Neuron (in vitro differentiated cells): Measurements from ENCODE around the gene MAP4K2.

Experiments
- H2AFZ ChIP-seq: one replicate; pipeline ENCODE4 v1.6.1; 2013; ENCODE audit warnings: low read depth, mild to moderate bottlenecking, inconsistent platforms, low read length, moderate library complexity
- H3K27me3 ChIP-seq: one replicate; pipeline ENCODE4 v1.6.1; 2013; ENCODE audit warnings: low read length; ENCODE audit not compliant: insufficient read depth
- H3K36me3 ChIP-seq: one replicate; pipeline ENCODE4 v1.6.1; 2013; ENCODE audit warnings: low read length; ENCODE audit not compliant: insufficient read depth
- H3K4me1 ChIP-seq: one replicate; pipeline ENCODE4 v1.6.1; 2013; ENCODE audit warnings: low read length; ENCODE audit not compliant: insufficient read depth
- H3K4me3 ChIP-seq: 2 replicates; pipeline ENCODE4 v1.5.1; 2013; ENCODE audit warnings: mild to moderate bottlenecking, low read length, moderate library complexity
- H3K9me3 ChIP-seq: one replicate; pipeline ENCODE4 v1.6.1; 2013; ENCODE audit warnings: low read length

MAP4K2 gene

GRCh38 chr11:64743591-64744543 lies 59.1 kb downstream of the MAP4K2 start, which contains the start of gene RASGRP2:
Gene RASGRP2 (minus strand): TSS chr11:64744142. CDS start chr11:64742866, 1,276 bp downstream.
- Histone ChIP-seq H3K36me3 (no peaks in the 10 kb centered on the region), H3K27me3 (peaks cover 54% of the 10 kb centered on the region), H3K4me1 (peaks cover 19% of the 10 kb centered on the region), H2AFZ (no peak within 1 kb of the TSS), H3K9me3 (no peaks in the 10 kb centered on the region), H3K4me3 (peak within 1 kb of the TSS; percentile 36)

- H3K27me3 ChIP-seq, result peaks cover 54% of the 10 kb centered on the region
- H3K4me3 ChIP-seq, result no peak overlapping the region
- H3K9me3 ChIP-seq, result no peaks in the 10 kb centered on the region
- H2AFZ ChIP-seq, result no peak overlapping the region
- H3K36me3 ChIP-seq, result no peaks in the 10 kb centered on the region
- H3K4me1 ChIP-seq, result peaks cover 19% of the 10 kb centered on the region
Measured at GRCh38 chr11:64742889-64743590, 60.0 kb downstream of the MAP4K2 start.

DNA sequence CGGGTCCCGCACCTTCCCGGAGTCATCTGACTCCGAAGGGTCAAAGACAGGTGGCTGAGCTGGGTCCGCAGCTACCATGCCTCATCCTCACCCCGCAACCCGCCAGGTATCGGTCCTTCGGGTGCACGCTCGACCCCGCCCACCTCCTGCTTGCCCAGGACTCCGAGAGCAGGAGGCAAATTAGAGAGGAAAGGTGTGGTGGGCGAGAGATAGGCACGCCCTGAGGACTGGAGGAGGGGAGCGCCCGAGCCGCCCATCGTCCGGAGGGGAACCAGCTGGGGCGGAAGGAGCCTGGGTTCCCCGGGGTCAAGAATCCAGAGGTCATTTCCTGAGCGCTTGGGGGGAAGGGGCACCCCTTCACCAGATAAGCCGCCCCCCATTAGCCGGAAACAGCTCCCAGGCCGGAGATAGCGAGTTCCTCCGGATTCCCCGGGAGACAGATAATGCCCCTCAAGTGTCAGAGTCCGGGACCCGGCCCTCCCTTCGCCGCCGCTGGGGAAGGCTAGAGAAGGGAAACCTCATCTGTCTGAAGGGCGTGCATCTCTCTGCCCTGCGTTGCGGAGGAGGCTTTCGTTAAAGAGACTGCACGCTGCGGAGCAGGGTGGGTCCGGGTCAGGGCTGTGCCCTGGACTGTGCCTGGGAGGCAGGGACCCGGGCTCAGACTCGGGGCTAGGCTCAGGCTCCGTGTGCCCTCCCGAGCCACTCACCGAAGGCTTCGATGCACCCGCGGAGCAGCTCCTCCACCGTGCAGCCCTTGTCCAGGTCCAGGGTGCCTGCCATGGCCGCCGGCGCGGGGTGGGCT lies 60.7 kb downstream of the MAP4K2 start:
- Histone ChIP-seq H3K27me3 (peaks cover 54% of the 10 kb centered on the region), H3K36me3 (no peaks in the 10 kb centered on the region), H2AFZ (no peak overlapping the region), H3K9me3 (no peaks in the 10 kb centered on the region), H3K4me3 (no peak overlapping the region), H3K4me1 (peaks cover 19% of the 10 kb centered on the region)

GRCh38 chr11:64741375-64742086 lies 61.5 kb downstream of the MAP4K2 start:
- Histone ChIP-seq H3K27me3 (peaks cover 54% of the 10 kb centered on the region), H2AFZ (no peak overlapping the region)

DNA sequence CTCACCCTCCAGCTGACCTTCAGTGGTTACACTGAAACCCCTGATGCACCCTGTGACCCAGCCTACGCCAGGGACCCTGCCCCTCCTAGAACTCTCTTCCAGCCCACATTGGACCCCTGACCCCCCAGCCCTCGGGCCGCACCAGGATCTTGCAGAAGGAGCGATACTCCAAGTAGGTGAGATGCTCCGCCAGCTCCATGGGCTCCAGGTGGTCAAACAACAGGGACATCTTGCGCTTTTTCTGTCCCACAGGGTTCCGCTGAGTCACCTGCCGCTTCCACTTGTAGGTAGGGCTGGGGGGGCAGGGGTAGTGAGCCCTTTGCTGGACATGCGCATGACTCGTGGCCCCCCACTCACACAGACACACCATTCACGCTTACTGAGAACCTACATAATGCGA lies 63.1 kb downstream of the MAP4K2 start:
- Histone ChIP-seq H3K4me3 (no peak overlapping the region), H3K9me3 (no peaks in the 10 kb centered on the region), H3K36me3 (no peaks in the 10 kb centered on the region), H2AFZ (no peak overlapping the region), H3K4me1 (peaks cover 10% of the 10 kb centered on the region), H3K27me3 (peaks cover 46% of the 10 kb centered on the region)

More at GRCh38 chr11:64741375-64742086, 61.5 kb downstream of the MAP4K2 start:
- peaks cover 19% of the 10 kb centered on the region for H3K4me1 ChIP-seq
- H3K36me3 ChIP-seq, result no peaks in the 10 kb centered on the region
- no peak overlapping the region for H3K4me3 ChIP-seq
- no peaks in the 10 kb centered on the region for H3K9me3 ChIP-seq

DNA sequence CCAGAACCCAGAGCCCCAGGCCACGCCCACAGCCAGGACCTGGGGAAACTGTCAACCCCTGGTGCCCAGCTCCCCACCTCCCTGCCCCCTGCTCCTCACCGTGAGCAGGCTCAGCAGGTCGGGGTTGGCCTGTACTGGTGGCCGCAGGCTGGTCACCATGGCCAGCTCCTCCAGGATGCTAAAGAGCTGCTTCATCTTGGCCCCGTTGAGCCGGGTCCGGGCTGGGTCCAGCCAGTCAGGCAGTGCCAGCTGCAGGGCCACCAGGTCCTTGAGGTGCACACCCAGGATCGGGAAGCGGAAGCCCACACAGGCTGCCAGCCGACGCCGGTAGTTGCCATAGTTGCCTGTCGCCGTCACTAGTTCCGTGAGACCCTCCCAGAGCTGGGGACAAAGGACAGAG lies 66.4 kb downstream of the MAP4K2 start:
- Histone ChIP-seq H2AFZ (no peak overlapping the region), H3K9me3 (no peaks in the 10 kb centered on the region), H3K36me3 (no peaks in the 10 kb centered on the region), H3K4me3 (no peak overlapping the region), H3K4me1 (no peaks in the 10 kb centered on the region), H3K27me3 (peaks cover 19% of the 10 kb centered on the region)

DNA sequence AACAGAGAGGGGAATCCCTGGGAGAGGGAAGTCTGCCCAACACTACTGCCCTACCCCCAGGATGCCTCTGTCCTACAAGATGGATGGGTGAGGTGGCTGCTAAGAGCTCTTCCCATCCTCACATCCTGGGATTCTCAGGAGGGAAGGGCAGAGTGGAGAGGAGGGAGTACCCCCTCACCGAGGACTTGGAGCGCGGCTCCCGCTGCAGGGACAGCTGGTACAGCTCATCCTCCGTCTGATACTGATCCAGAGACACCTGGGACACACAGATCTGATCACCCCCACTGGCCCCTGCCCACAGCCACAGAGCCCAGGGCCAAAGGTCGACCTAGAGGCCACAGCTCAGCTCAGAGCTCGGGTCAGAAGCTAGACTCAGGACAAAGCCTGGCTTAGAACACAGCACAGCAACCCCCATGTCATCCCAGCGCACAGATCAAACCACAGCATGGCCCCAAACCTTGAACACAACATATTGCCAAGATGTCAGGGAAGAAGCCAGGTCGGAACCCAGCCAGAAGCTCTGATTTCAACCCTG lies 67.2 kb downstream of the MAP4K2 start:
- no peaks in the 10 kb centered on the region for H3K9me3 ChIP-seq
- H3K4me3 ChIP-seq, result no peak overlapping the region
- H2AFZ ChIP-seq, result no peak overlapping the region
- no peaks in the 10 kb centered on the region for H3K36me3 ChIP-seq
- H3K4me1 ChIP-seq, result no peaks in the 10 kb centered on the region
- H3K27me3 ChIP-seq, result peaks cover 10% of the 10 kb centered on the region
